Uterus (tissue), 4 donors: ENCODE measurements around the gene TLR6. TPM values are rescaled to one million over a fixed set of nuclear protein-coding genes. Genes with fewer than 3 reads are reported as not detected.

Experiments
- DNase-seq, 2 donors: peaks; one replicate each; pipeline ENCODE4 v3.0.0-alpha.2; 2019 to 2020
- H3K27ac ChIP-seq, 2 donors: fragments of 200-600 bp; sonication (generic); 1 replicate in 1 of 2; 2 replicates in 1 of 2; pipeline ENCODE4 v1.5.1; 2016 to 2018
- H3K27me3 ChIP-seq, 2 donors: fragments of 200-600 bp; sonication (generic); one replicate each; pipeline ENCODE4 v1.5.1; 2018 to 2019; ENCODE audit warnings: control low read depth in 1 of 2
- H3K36me3 ChIP-seq, 2 donors: fragments of 200-600 bp; sonication (generic); one replicate each; pipeline ENCODE4 v1.5.1; 2019; ENCODE audit warnings: control low read depth in 1 of 2
- H3K4me1 ChIP-seq, 2 donors: fragments of 200-600 bp; sonication (generic); one replicate each; pipeline ENCODE4 v1.5.1; 2018 to 2019; ENCODE audit warnings: control low read depth in 1 of 2
- H3K4me3 ChIP-seq, 2 donors: fragments of 200-600 bp; sonication (generic); 1 replicate in 1 of 2; 2 replicates in 1 of 2; pipeline ENCODE4 v1.5.1; 2018 to 2019; ENCODE audit warnings: mild to moderate bottlenecking in 1 of 2
- H3K9me3 ChIP-seq, 2 donors: fragments of 200-600 bp; sonication (generic); one replicate each; pipeline ENCODE4 v1.5.1; 2019; ENCODE audit warnings: control low read depth in 1 of 2
- POLR2A ChIP-seq, 2 donors: fragments of 450-650 bp; IDR thresholded peaks; one replicate each; pipeline ENCODE4 v1.6.1; 2016; ENCODE audit warnings: antibody characterized with exemption in 2 of 2, mild to moderate bottlenecking in 1 of 2, moderate library complexity in 1 of 2
- intact Hi-C: fragments of 100-400 bp; cut with DNase I; formaldehyde crosslinking; loops from one replicate; pipeline ENCODE4 v1.15.1; 2023; ENCODE audit warnings: low total_unique reads
- total RNA-seq, 4 donors: library from RNA; depleted of rRNA in 3 of 4; stranded (reverse); fragments of >200 nt in 3 of 4; gene quantifications; one replicate each; pipeline versions ENCODE4 v1.1.0 to v1.2.4, GENCODE V29; 2014 to 2023
- TF ChIP-seq, protein P1 (sequence below), 4 experiments: fragments of 200-600 bp in 2 of 4; fragments of 450-650 bp in 2 of 4; sonication (generic) in 2 of 4; IDR thresholded peaks; one replicate each; pipeline ENCODE4 v1.5.1; 2016 to 2019; ENCODE audit warnings: antibody characterized with exemption in 4 of 4, mild to moderate bottlenecking in 2 of 4, moderate library complexity in 1 of 4
- donor health status: DM: yes; HTN: yes; CAD: no.

TLR6 gene
- total RNA-seq, 4 donors from 2014 or later: 1.5 to 10.0 (median 4.4) TPM

DNA sequence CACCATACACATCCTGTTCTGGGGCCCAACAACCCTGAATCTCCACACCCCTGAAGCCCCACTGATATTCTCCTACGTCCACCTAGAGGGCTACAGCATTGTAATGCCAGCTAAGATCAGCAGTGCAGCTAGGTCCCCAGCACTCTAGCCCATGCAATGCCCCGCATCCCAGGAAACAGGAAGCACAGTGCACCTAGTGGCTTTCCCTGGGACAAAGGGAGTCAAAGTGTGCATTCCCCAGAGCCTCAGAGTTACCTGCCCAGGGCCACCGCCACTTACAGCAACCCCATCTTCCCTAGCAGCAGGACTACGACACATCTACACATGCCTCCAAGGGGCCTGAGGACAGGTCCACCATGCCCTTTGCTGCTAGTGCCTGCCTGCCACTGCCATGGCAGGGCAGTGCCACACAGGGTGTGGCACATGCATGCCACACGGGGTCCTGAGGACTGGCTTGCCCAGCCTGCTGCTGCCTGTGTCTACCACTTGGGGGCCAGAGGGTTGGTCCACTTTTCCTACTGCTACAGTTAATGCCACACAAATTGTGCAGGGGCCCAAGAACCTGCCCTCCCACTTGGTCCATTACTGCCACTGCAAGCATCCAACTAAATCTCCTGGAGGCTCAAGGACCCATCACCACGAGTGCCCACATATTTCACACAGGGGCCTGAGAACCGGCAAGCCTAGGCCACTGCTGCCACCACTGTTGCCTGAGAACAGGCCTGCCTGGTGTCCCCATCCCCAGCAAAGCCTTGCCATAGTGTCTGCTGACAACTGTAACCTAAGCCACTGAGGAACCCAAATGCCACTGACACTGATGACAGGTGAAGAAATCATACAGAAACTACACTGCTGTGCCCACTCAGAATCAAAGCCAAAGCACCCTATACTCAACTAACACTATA lies 23.7 kb downstream of the TLR6 start:
- H3K27ac ChIP-seq: no peak overlapping the region
- no peak overlapping the region for H3K4me3 ChIP-seq
- TF ChIP-seq, protein P1, sequence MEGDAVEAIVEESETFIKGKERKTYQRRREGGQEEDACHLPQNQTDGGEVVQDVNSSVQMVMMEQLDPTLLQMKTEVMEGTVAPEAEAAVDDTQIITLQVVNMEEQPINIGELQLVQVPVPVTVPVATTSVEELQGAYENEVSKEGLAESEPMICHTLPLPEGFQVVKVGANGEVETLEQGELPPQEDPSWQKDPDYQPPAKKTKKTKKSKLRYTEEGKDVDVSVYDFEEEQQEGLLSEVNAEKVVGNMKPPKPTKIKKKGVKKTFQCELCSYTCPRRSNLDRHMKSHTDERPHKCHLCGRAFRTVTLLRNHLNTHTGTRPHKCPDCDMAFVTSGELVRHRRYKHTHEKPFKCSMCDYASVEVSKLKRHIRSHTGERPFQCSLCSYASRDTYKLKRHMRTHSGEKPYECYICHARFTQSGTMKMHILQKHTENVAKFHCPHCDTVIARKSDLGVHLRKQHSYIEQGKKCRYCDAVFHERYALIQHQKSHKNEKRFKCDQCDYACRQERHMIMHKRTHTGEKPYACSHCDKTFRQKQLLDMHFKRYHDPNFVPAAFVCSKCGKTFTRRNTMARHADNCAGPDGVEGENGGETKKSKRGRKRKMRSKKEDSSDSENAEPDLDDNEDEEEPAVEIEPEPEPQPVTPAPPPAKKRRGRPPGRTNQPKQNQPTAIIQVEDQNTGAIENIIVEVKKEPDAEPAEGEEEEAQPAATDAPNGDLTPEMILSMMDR (IDR thresholded peaks at IDR 0.05): no peak
- no peak for TF ChIP-seq POLR2A (IDR thresholded peaks at IDR 0.05)
- no peaks in the 10 kb centered on the region for H3K4me1 ChIP-seq
- no peak for DNase-seq
- H3K36me3 ChIP-seq: no peaks in the 10 kb centered on the region
- H3K9me3 ChIP-seq: peaks cover 0 to 9% of the 10 kb centered on the region in 2 donors
- H3K27me3 ChIP-seq: no peaks in the 10 kb centered on the region
- intact Hi-C loops: no loop called here

DNA sequence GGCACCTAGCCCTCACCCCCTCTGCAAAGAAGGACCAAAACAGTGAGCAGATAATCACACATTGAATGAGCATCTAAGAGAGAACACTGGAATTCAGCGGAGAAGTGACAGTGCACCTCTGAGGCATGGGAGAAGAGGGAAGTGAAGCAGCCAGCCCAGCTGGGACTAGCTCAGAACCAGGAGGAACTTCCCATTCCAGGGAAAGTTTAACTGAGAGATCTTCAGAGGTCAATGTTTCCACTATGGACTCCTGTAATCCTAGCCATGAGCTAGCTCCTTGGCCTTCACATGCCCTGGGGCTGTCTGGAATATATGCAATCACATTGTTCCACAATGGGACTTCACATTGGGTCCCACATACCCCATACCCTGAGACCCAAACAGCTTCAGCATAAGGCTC lies 24.4 kb downstream of the TLR6 start:
- Histone ChIP-seq H3K4me3 (no peak overlapping the region), H3K36me3 (no peaks in the 10 kb centered on the region), H3K9me3 (peaks cover 0 to 9% of the 10 kb centered on the region in 2 donors), H3K27me3 (no peaks in the 10 kb centered on the region), H3K27ac (no peak overlapping the region), H3K4me1 (no peaks in the 10 kb centered on the region)
- DNase-seq: no peak
- TF ChIP-seq, protein P1 (IDR thresholded peaks at IDR 0.05): no peak
- TF ChIP-seq POLR2A (IDR thresholded peaks at IDR 0.05): no peak
- intact Hi-C loops: no loop called here

DNA sequence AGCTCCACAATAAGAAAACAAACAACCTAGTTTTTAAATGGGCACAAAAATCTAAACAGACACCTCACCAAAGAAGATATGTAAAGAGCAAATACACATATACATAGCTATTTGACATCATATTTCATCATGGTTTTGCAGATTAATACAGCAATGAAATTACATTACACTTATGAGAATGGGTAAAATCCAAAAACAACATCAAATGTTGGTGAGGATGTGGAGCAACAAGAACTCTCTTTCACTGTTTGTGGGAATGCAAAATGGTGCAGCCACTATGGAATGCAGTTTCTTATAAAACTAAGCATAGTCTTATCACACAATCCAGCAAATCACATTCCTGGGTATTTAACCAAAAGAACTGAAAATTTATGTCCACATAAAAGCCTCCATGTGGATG lies 25.0 kb downstream of the TLR6 start:
- H3K4me3 ChIP-seq: no peak overlapping the region
- peaks cover 0 to 9% of the 10 kb centered on the region in 2 donors for H3K9me3 ChIP-seq
- no peaks in the 10 kb centered on the region for H3K27me3 ChIP-seq
- H3K4me1 ChIP-seq: no peaks in the 10 kb centered on the region
- TF ChIP-seq POLR2A (IDR thresholded peaks at IDR 0.05): no peak
- TF ChIP-seq, protein P1 (IDR thresholded peaks at IDR 0.05): no peak
- H3K27ac ChIP-seq: no peak overlapping the region
- H3K36me3 ChIP-seq: no peaks in the 10 kb centered on the region
- DNase-seq: no peak
- intact Hi-C loops: no loop called here

DNA sequence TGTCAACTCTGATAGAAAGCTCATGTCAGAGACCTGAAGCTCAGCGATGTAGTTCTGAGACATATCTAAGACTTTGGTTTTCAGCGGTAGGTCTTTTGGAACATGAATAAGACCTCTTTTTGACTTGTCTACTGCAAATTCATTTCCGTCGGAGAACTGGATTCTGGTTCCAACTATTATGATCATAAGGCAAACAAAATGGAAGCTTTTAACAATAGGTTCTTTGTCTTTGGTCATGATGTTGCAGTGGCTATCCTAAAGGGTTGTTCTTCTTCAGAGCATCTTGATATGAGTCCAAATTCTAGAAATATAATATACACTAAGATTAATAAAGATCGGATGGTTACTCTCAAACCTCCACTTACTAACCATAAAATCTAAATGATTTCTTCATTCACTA lies 27.4 kb downstream of the TLR6 start:
- intact Hi-C loops: no loop called here
- no peak overlapping the region for H3K27ac ChIP-seq

DNA sequence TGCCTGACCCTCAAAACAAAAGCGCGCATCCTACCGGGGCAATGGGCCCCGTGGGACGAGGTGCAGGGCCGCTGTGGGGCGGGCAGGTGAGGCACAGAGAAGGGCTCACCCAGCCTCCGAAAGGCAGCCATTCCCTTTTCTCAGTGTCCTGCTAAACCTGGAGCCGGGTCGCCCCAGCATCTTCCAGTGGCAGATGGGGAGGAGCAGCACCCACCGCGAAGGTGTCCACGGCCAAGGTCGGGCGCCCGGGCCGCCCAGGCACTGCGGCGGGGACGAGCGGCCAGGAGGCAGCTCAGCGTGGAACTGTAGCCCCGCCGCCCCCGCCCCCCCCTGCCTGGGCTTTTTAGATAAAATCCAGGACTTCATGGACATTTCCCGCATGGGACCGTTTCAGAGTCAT lies 32.9 kb downstream of the TLR6 start:
- Histone ChIP-seq H3K36me3 (no peaks in the 10 kb centered on the region), H3K4me1 (no peaks in the 10 kb centered on the region), H3K9me3 (no peaks in the 10 kb centered on the region), H3K27me3 (no peaks in the 10 kb centered on the region), H3K4me3 (no peak overlapping the region), H3K27ac (no peak overlapping the region)
- intact Hi-C loops: no loop called here
- no peak for DNase-seq
- TF ChIP-seq, protein P1 (IDR thresholded peaks at IDR 0.05): no peak
- TF ChIP-seq POLR2A (IDR thresholded peaks at IDR 0.05): no peak

More for the DNA sequence above, 27.4 kb downstream of the TLR6 start:
- no peaks in the 10 kb centered on the region for H3K4me1 ChIP-seq
- H3K9me3 ChIP-seq: peaks cover 0 to under 1% of the 10 kb centered on the region in 2 donors
- H3K4me3 ChIP-seq: no peak overlapping the region
- TF ChIP-seq, protein P1 (IDR thresholded peaks at IDR 0.05): no peak
- TF ChIP-seq POLR2A (IDR thresholded peaks at IDR 0.05): no peak
- no peak for DNase-seq
- H3K27me3 ChIP-seq: no peaks in the 10 kb centered on the region
- H3K36me3 ChIP-seq: no peaks in the 10 kb centered on the region
